Ishikawa (cell line): ENCODE data around the gene LRP1-AS.

Source experiments
- CEBPB ChIP-seq: IDR thresholded peaks from 2 replicates; pipeline ENCODE4 v1.6.1; 2012
- EP300 ChIP-seq: IDR thresholded peaks from 2 replicates; pipeline ENCODE4 v1.6.1; 2012; ENCODE audit warnings: borderline replicate concordance
- RAD21 ChIP-seq: IDR thresholded peaks from 2 replicates; pipeline ENCODE4 v1.6.1; 2012; ENCODE audit warnings: low read depth
- REST ChIP-seq: IDR thresholded peaks from 2 replicates; pipeline ENCODE4 v1.6.1; 2012; ENCODE audit warnings: low read depth, mild to moderate bottlenecking

GRCh38 chr12:57096748-57097553 is 50.5 kb downstream of the LRP1-AS start:
- no peak for TF ChIP-seq RAD21
- TF ChIP-seq EP300 = no peak
- TF ChIP-seq REST = no peak
- no peak for TF ChIP-seq CEBPB
